Kidney (tissue), 14 donors: ENCODE measurements around the gene KPNA3. TPM values are rescaled to one million over a fixed set of nuclear protein-coding genes. Genes with fewer than 3 reads are reported as not detected.

Experiments used
- DNase-seq, 5 donors: peaks; one replicate each; pipeline ENCODE4 v3.0.0-alpha.2; 2013 to 2020
- FAIRE-seq: peaks from 2 replicates; lab custom pipeline; 2012; peaks lifted over from hg19 to GRCh38; lab: Jason Lieb, UNC
- H3K27ac ChIP-seq, 2 donors: one replicate each; pipeline ENCODE4 v1.7.0; 2013; ENCODE audit warnings: low read depth in 2 of 2, low read length in 2 of 2, inconsistent platforms in 1 of 2
- H3K27me3 ChIP-seq: one replicate; pipeline ENCODE4 v1.7.1; 2013; ENCODE audit warnings: low read length, inconsistent platforms; ENCODE audit not compliant: control insufficient read depth, insufficient read depth
- H3K36me3 ChIP-seq, 3 donors: one replicate each; pipeline versions ENCODE4 v1.7.0 to v1.7.1; 2013; ENCODE audit warnings: low read length in 3 of 3, control low read depth in 1 of 3, inconsistent platforms in 1 of 3; ENCODE audit not compliant: insufficient read depth in 3 of 3, control insufficient read depth in 2 of 3
- H3K4me1 ChIP-seq, 3 donors: one replicate each; pipeline versions ENCODE4 v1.7.0 to v1.7.1; 2013; ENCODE audit warnings: low read length in 3 of 3, inconsistent platforms in 1 of 3, low read depth in 1 of 3; ENCODE audit not compliant: control insufficient read depth in 2 of 3, insufficient read depth in 2 of 3
- H3K4me3 ChIP-seq, 3 donors: one replicate each; pipeline versions ENCODE4 v1.7.0 to v1.8.1; 2013; ENCODE audit warnings: low read length in 3 of 3, control low read depth in 1 of 3, inconsistent platforms in 1 of 3
- H3K9ac ChIP-seq, 3 donors: one replicate each; pipeline versions ENCODE4 v1.7.0 to v1.7.1; 2013; ENCODE audit warnings: low read length in 3 of 3, control low read depth in 1 of 3, inconsistent platforms in 1 of 3
- H3K9me3 ChIP-seq, 3 donors: one replicate each; pipeline versions ENCODE4 v1.7.0 to v1.7.1; 2013; ENCODE audit warnings: low read length in 3 of 3, control low read depth in 1 of 3, inconsistent platforms in 1 of 3; ENCODE audit not compliant: control insufficient read depth in 2 of 3, insufficient read depth in 1 of 3
- intact Hi-C: fragments of 100-400 bp; cut with DNase I; formaldehyde crosslinking; loops from one replicate; pipeline ENCODE4 v1.11.1; 2022
- polyA plus RNA-seq: library from polyadenylated mRNA; stranded (reverse); fragments of 350-450 nt; fragmentation: Illumina TruSeq; extraction: RNeasy Lipid Tissue Mini Kit (QIAGEN cat#74804); gene quantifications from one replicate; pipeline ENCODE4 v1.2.3, GENCODE V29; 2014; ENCODE audit warnings: low read depth, low replicate concordance; ENCODE audit not compliant: insufficient read depth
- total RNA-seq: library from RNA; stranded (reverse); fragmentation: NEBNext Ultra II Directional; extraction: Animal tissue kit (Norgen Biotek cat#: 25700); gene quantifications from one replicate; pipeline ENCODE4 v1.2.1, GENCODE V29; 2021
- TF ChIP-seq, protein P1 (sequence below): IDR thresholded peaks from 3 replicates; pipeline ENCODE4 v1.5.1; 2012; ENCODE audit warnings: mild to moderate bottlenecking, moderate library complexity, borderline replicate concordance; ENCODE audit not compliant: insufficient read depth; ENCODE audit errors: extremely low read depth
- donor health status: control.
- donor health status: control.
- donor health status: control.
- donor health status: control.
- donor health status: control.
- donor health status: DM: yes; HTN: yes; CAD: no.
- donor health status: Normal renal cell carcinoma (clear cell type).

Gene KPNA3
- total and polyA plus RNA-seq, 2 donors from 2014 or later: 9.4 to 22.3 TPM

GRCh38 chr13:49831455-49831854 is 39.0 kb upstream of the KPNA3 start:
- no peaks in the 10 kb centered on the region for H3K9me3 ChIP-seq
- no peaks in the 10 kb centered on the region for H3K27me3 ChIP-seq
- intact Hi-C loops: no loop called here
- no peaks in the 10 kb centered on the region for H3K36me3 ChIP-seq
- TF ChIP-seq, protein P1, sequence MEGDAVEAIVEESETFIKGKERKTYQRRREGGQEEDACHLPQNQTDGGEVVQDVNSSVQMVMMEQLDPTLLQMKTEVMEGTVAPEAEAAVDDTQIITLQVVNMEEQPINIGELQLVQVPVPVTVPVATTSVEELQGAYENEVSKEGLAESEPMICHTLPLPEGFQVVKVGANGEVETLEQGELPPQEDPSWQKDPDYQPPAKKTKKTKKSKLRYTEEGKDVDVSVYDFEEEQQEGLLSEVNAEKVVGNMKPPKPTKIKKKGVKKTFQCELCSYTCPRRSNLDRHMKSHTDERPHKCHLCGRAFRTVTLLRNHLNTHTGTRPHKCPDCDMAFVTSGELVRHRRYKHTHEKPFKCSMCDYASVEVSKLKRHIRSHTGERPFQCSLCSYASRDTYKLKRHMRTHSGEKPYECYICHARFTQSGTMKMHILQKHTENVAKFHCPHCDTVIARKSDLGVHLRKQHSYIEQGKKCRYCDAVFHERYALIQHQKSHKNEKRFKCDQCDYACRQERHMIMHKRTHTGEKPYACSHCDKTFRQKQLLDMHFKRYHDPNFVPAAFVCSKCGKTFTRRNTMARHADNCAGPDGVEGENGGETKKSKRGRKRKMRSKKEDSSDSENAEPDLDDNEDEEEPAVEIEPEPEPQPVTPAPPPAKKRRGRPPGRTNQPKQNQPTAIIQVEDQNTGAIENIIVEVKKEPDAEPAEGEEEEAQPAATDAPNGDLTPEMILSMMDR: no peak
- DNase-seq (no peak), FAIRE-seq (no peak)
- H3K27ac ChIP-seq: no peak overlapping the region
- no peaks in the 10 kb centered on the region for H3K4me1 ChIP-seq
- H3K4me3 ChIP-seq: no peak overlapping the region
- no peak overlapping the region for H3K9ac ChIP-seq

- intact Hi-C loops: no loop called here
- Histone ChIP-seq H3K4me3 (no peak overlapping the region), H3K4me1 (no peaks in the 10 kb centered on the region), H3K9ac (no peak overlapping the region), H3K27me3 (no peaks in the 10 kb centered on the region), H3K27ac (no peak overlapping the region), H3K9me3 (no peaks in the 10 kb centered on the region), H3K36me3 (no peaks in the 10 kb centered on the region)
- FAIRE-seq (no peak), DNase-seq (no peak)
- TF ChIP-seq, protein P1: no peak
These were observed 38.2 kb upstream of the KPNA3 start for GRCh38 chr13:49830721-49831120.

- intact Hi-C loops: no loop called here
- FAIRE-seq (no peak), DNase-seq (no peak)
- TF ChIP-seq, protein P1: no peak
- Histone ChIP-seq H3K27me3 (no peaks in the 10 kb centered on the region), H3K36me3 (no peaks in the 10 kb centered on the region), H3K27ac (no peak overlapping the region), H3K9me3 (no peaks in the 10 kb centered on the region), H3K4me3 (no peak overlapping the region), H3K4me1 (no peaks in the 10 kb centered on the region), H3K9ac (no peak overlapping the region)
These were observed 37.2 kb upstream of the KPNA3 start for GRCh38 chr13:49829715-49830114.

DNA sequence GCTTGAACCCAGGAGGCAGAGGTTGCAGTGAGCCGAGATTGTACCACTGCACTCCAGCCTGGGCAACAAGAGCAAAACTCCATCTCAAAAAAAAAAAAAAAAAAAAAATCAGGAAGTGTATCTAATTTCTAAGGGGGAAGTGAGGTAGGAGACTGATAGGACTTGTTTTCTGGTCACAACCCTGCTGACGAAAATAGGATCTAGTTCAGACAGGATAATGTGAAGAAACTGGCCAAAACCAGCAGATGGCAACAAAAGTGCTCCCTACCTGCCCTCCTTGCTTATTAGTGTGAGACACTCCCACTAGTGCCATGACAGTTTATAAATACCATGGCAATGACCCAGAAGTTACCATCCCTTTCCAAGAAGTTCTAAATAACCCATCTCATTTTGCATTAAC is 36.0 kb upstream of the KPNA3 start:
- no peak for FAIRE-seq
- no peak overlapping the region for H3K27ac ChIP-seq
- H3K36me3 ChIP-seq: no peaks in the 10 kb centered on the region
- no peak for DNase-seq
- no peak overlapping the region for H3K4me3 ChIP-seq
- intact Hi-C loops: no loop called here
- no peak overlapping the region for H3K9ac ChIP-seq
- no peaks in the 10 kb centered on the region for H3K9me3 ChIP-seq
- no peaks in the 10 kb centered on the region for H3K4me1 ChIP-seq
- no peaks in the 10 kb centered on the region for H3K27me3 ChIP-seq
- TF ChIP-seq, protein P1: no peak
